ENCODE measurements around the gene PPM1B.

- TF ChIP-seq CTCF (IDR thresholded peaks at IDR 0.05) (no peak), EZH2 (IDR thresholded peaks at IDR 0.05; ENCODE audit: borderline replicate concordance, insufficient read depth, low read depth, low read length, poor library complexity, severe bottlenecking) (no peak)
Measured at GRCh38 chr2:44237221-44237620, 68.5 kb downstream of the PPM1B start.
